GM12878 (cell line): ENCODE data around the gene WNK2.

ENCODE experiments used
- BACH1 ChIP-seq: fragments of 450-650 bp; IDR thresholded peaks from 2 replicates; pipeline ENCODE4 v1.6.1; 2017; ENCODE audit warnings: mild to moderate bottlenecking, borderline replicate concordance
- CBX3 ChIP-seq: fragments of 200-600 bp; sonication (generic); IDR thresholded peaks from 2 replicates; pipeline ENCODE4 v1.6.1; 2016; ENCODE audit warnings: low read depth, borderline replicate concordance
- CTCF ChIP-seq, 3 experiments: IDR thresholded peaks in 2 of 3; conservative IDR thresholded peaks in 1 of 3; 2 replicates each; pipeline ENCODE4 v1.5.1; 2011; ENCODE audit warnings: low read depth in 3 of 3, low read length in 3 of 3, mild to moderate bottlenecking in 3 of 3, control low read depth in 2 of 3, moderate library complexity in 2 of 3, inconsistent platforms in 1 of 3, mixed read lengths in 1 of 3; ENCODE audit not compliant: control insufficient read depth in 2 of 3, insufficient read depth in 1 of 3; ENCODE audit errors: extremely low read depth in 1 of 3
- ELK1 ChIP-seq: IDR thresholded peaks from 2 replicates; pipeline ENCODE4 v1.6.1; 2012; ENCODE audit warnings: low read depth, low read length, improper control_type of control experiment
- FOXK2 ChIP-seq: fragments of 450-650 bp; IDR thresholded peaks from 2 replicates; pipeline ENCODE4 v1.6.1; 2017; ENCODE audit warnings: mild to moderate bottlenecking, moderate library complexity
- JUNB ChIP-seq: IDR thresholded peaks from 2 replicates; pipeline ENCODE4 v1.6.1; 2016; ENCODE audit warnings: antibody characterized with exemption, mild to moderate bottlenecking
- MAX ChIP-seq: IDR thresholded peaks from 2 replicates; pipeline ENCODE4 v1.6.1; 2012; ENCODE audit warnings: low read depth, low read length, improper control_type of control experiment
- MEF2A ChIP-seq: IDR thresholded peaks from 2 replicates; pipeline ENCODE4 v1.6.1; 2011; ENCODE audit warnings: low read depth, mild to moderate bottlenecking, low read length, moderate library complexity; ENCODE audit not compliant: insufficient read depth
- NFIC ChIP-seq: IDR thresholded peaks from 2 replicates; pipeline ENCODE4 v1.6.1; 2012; ENCODE audit warnings: low read depth, mild to moderate bottlenecking, inconsistent platforms, low read length, moderate library complexity
- SIX5 ChIP-seq: IDR thresholded peaks from 2 replicates; pipeline ENCODE4 v1.6.1; 2011; ENCODE audit warnings: mild to moderate bottlenecking, low read depth, low read length, moderate library complexity; ENCODE audit not compliant: severe bottlenecking
- ZZZ3 ChIP-seq: IDR thresholded peaks from 2 replicates; pipeline ENCODE4 v1.6.1; 2011; ENCODE audit warnings: low read depth; ENCODE audit not compliant: control insufficient read depth, insufficient read length

- TF ChIP-seq FOXK2, result no peak
- no peak for TF ChIP-seq MAX
- TF ChIP-seq SIX5, result no peak
- TF ChIP-seq NFIC, result no peak
- no peak for TF ChIP-seq MEF2A
- no peak for TF ChIP-seq JUNB
- no peak for TF ChIP-seq ELK1
- TF ChIP-seq ZZZ3, result no peak
- TF ChIP-seq BACH1, result no peak
- no peak for TF ChIP-seq CBX3
- TF ChIP-seq CTCF (IDR thresholded peaks at IDR 0.05 in 2 of 3, conservative IDR thresholded peaks at IDR 0.05 in 1 of 3; ENCODE audit: control insufficient read depth in 2 of 3, extremely low read depth in 1 of 3, insufficient read depth in 1 of 3, low read depth in 3 of 3, low read length in 3 of 3), result no peak
Measured at GRCh38 chr9:93232388-93232960, 48.5 kb downstream of the WNK2 start.
